ENCODE results near the gene PLEKHD1.
"Not testable (repeated sequence)": the region's sequence is repeated elsewhere in the genome, so short reads cannot be mapped to it uniquely, and the experiment has no call there.

The PLEKHD1 gene

DNA sequence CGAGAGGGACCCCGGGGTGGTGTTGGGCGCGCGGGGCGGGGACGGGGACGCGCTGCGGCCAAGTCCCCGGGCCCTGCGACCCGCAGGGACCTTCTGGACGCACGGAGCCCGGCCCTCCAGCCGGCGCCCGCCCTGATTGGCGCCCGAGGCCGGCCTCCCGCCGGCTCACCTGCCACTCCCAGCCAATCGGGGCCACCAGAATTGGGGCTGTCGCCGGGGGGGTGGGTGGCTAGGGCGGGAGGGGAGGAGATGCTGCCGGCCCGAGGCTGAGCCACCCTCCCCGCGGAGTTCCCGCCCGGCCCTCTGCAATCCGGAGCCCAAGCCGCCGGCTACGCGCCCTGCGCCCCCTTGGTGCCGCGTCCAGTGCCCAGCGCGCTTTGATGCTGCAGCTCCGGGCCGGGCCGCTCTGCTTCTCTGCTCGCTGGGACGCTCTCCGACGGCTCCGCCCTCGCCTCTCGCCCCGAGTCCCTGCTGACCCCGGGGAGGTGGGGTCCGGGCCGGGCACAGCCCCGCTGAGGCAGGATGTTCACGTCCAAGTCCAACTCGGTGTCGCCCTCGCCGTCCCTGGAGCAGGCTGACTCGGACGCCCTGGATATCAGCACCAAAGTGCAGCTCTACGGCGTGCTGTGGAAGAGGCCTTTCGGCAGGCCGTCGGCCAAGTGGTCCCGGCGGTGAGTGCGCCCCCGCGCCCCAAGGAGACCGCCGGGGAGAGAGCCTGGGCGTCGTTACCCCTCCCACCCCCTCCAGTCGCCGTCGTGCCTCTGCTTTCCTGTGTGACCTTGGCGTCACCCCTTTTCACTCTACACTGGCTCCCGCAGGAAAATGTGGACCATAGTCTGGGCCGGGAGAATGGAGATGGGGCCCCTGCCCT, at the start of gene PLEKHD1:
PLEKHD1 (plus strand) TSS at position 285 of the 871 bp plus-strand sequence; CDS start at position 523, 238 bp downstream.
- no peak for DNase-seq

DNA sequence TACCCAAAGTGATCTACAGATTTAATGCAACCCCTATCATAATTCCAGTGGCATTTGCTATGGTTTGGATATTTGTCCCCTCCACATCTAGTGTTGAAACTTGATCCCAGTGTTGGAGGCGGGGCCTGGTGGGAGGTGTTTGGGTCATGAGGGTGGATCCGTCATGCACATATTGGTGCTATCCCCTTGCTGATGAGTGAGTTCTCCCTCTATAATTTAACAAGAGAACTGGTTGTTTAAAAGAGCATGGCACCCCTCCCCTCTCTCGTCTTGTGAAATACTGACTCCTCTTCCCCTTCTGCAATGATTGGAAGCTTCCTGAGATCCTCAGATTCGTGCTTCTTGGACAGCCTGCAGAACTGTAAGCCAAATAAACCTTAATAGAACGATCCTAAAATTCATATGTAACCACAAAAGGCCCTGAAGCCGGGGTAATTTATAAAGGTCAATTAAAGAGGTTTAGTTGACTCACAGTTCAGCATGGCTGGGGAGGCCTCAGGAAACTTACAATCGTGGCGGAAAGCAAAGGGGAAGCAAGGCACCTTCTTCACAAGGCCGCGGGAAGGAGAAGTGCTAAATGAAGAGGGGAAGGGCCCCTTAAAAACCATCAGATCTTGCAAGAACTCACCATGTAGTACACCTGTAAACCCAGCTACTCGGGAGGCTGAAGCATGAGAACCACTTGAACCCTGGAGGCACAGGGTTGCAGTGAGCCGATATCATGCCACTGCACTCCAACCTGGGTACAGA, 44.8 kb upstream of the PLEKHD1 start:
- no peak for DNase-seq

DNA sequence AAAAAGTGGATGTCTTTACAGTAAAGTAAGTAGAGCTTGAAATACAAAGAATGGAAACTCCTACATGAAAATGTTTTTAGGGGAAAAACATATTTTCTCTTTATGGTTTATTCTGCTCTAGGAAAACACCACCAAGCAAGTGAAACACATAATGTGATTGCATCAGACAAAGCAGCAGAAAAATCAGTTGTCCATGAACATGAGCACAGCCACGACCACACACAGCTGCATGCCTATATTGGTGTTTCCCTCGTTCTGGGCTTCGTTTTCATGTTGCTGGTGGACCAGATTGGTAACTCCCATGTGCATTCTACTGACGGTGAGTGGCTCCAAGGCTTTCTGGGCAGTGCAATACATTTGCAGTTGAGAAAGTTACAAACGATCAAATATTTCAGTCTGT, 42.6 kb upstream of the PLEKHD1 start:
- no peak for DNase-seq

DNA sequence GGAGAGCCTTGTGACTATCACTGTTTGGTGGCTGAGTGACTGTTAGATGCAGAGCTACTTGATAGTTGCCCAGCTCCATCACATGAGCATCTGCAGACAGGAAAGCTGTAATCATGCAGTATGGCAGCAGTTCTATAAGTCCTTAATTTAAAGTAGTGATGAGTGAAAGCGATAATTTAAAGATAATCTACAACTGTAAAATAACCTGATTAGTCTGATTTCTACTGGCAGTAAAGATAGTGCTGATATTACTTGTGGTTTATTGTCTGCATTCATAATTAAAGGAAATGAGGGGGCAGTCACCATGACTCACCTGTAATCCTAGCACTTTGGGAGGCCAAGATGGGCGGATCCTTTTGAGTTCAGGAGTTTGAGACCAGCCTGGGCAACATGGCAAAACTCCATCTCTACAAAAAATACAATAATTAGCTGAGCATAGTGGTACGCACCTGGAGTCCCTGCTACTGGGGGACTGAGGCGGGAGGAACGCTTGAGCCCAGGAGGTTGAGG, 41.2 kb upstream of the PLEKHD1 start:
- DNase-seq = no peak

DNA sequence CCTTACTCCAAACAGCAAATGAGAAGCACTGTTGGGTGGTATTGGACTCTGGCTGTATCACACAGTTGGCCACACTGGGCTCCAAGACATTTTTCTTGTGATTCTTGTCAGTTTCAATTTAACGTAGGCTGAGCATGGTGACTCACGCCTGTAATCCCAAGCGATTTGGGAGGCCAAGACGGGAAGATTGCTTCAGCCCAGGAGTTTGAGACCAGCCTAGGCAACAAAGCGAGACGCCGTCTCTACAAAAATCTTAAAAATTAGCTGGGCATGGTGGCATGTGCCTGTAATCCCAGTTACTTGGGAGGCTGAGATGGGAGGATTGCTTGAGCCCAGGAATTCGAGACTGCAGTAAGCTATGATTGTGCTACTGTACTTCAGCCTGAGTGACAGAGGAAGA, 35.3 kb upstream of the PLEKHD1 start:
- no peak for DNase-seq

DNA sequence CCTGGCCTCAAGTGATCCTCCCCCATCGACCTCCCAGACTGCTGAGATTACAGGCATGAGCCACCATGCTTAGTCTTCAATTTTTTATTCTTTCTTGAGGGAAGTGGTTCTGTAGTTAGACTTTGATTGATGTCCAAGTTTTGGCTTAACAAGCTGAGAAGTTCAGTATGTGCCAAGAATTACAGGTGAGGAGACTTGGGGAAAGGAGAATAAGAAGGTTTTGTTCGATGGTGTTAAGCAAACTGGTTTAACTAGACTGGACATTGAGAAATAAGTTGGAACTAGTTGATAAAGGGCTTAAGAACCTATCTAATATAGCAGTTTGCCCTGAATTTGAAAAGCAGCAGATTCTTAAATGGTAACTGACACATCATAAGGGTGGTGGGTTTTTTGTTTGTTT, 32.6 kb upstream of the PLEKHD1 start:
- no peak for DNase-seq

DNA sequence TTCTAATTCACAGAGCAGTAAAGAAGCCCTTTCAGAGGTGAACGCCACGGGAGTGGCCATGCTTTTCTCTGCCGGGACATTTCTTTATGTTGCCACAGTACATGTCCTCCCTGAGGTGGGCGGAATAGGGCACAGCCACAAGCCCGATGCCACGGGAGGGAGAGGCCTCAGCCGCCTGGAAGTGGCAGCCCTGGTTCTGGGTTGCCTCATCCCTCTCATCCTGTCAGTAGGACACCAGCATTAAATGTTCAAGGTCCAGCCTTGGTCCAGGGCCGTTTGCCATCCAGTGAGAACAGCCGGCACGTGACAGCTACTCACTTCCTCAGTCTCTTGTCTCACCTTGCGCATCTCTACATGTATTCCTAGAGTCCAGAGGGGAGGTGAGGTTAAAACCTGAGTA, 26.2 kb upstream of the PLEKHD1 start:
- DNase-seq = no peak

DNA sequence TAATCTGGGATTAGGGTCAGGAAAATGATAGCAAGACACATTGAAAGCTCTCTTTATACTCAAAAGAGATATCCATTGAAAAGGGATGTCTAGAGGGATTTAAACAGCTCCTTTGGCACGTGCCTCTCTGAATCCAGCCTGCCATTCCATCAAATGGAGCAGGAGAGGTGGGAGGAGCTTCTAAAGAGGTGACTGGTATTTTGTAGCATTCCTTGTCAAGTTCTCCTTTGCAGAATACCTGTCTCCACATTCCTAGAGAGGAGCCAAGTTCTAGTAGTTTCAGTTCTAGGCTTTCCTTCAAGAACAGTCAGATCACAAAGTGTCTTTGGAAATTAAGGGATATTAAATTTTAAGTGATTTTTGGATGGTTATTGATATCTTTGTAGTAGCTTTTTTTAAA, 25.4 kb upstream of the PLEKHD1 start:
- DNase-seq = no peak

DNA sequence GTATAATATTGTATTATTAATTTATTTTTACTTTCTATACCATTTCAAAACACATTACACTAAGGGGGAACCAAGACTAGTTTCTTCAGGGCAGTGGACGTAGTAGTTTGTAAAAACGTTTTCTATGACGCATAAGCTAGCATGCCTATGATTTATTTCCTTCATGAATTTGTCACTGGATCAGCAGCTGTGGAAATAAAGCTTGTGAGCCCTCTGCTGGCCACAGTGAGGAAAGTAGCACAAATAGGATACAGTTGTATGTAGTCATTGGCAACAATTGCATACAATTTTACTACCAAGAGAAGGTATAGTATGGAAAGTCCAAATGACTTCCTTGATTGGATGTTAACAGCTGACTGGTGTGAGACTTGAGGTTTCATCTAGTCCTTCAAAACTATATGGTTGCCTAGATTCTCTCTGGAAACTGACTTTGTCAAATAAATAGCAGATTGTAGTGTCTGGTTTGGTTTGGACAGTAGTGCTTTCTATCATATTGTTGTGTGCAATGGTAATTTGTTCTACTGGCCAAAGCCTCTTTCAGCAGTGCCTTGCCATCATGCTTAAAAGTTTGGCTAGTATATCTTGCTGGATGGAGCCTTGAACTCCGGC, 24.3 kb upstream of the PLEKHD1 start:
- peak; percentile 10 for DNase-seq

DNA sequence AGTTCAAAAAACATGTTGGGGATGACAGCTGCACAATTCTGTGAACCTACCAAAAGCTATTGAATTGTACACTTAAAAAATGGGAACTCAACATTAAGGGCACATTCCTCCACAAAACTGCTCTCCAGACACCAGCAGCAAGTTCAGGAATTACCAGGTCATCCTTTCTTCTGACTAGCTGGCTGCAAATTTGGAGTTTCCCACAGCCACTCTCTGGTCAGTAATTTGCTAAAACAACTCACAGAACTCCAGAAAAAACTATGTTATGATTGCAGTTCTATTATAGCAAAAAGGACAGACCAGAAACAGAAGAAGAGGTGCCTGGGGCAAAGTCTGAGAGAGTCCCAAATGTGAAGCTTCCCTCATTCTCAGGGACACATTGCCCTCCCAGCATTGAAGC, 20.1 kb upstream of the PLEKHD1 start:
- no peak for DNase-seq

DNA sequence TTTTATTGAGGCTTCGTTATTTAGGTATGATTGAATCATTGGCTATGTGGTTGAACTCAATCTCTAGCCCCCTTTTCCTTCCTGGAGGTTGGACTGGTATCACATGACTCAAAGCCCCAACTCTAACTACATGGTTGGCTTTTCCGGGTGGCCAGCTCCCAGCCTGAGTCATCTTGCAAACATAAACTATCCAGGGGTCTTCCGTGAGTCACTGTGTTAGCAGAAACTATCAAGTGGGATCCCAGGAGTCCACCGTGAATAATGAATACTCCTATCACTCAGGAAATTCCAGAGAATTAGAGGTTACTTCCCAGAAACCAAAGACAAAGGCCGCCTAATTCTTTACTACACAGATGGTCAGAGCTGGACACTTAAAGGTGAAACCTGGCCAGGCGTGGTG, 19.7 kb upstream of the PLEKHD1 start:
- no peak for DNase-seq

DNA sequence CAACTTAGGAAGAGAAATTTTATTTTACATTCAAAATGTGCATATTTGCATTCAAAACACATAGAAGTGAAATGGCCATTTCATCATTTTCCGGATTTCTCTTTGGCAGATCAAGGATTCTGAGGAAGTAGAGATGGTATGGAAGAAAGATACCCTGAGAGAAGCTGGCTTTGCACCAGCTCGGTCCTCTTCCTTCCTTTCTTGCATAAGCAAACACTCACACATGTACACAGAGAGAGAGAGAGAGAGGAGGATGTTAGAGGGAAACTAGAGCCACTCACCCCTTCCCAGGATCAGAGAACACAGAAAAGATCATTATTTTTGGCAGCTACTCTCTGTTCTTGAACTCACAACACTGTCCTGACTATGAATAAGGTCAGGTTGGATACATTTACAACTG, 15.6 kb upstream of the PLEKHD1 start:
- DNase-seq = no peak

DNA sequence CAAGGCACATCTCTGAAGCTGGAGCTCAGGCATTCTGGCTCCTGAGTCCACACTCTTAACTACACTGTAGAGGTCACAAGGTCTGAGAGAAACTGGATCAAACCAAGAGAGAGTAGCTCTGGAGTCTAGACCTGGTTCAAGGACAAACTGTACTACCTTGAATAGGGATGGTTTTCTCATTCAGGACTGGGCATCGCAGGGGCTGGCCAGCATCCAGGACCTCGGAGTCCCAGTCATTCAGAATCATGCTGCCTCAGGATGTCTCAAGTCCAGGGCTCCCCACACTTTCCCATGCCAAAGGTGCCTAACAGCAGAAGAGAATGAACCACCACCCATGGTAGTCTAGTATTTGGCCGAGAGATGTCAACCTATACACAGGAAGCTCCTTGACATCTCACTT, 13.1 kb upstream of the PLEKHD1 start:
- no peak for DNase-seq

DNA sequence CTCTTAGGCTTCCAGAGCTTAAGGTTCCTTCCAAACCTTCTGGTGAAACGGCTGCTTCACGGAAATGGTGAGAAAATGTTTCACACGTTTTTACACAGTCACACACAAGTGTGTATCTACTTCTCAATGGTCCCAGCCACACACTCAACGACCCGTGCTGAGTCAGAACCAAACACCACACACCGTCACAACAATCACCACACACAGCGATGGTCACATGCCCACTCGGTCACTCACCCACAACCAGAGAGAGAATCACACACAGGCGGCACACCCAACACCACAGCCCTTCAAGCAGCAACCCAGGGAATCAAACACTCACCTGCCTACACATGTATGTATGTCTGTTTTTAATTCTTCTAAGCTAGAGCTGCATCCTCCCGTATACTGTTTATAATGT, 12.6 kb upstream of the PLEKHD1 start:
- DNase-seq = no peak

DNA sequence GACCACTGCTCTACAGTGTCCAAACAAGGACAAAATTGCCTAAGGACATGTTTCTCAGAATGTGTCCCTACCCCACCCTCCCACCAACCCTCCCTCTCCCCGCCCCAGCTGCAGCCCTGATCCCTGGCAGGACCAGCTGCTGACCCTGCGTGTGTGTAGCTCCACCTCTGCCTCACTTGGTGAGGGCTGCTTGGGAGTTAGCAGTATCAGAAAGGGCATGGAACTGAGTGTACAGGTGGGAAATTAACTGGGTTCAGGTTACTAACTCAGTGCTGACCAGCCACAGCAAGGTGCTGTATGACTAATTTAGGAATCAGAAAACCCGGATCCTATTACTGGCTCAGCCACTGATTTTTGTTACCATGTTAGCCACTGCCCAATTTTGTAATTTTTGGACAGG, 11.3 kb upstream of the PLEKHD1 start:
- DNase-seq = no peak

DNA sequence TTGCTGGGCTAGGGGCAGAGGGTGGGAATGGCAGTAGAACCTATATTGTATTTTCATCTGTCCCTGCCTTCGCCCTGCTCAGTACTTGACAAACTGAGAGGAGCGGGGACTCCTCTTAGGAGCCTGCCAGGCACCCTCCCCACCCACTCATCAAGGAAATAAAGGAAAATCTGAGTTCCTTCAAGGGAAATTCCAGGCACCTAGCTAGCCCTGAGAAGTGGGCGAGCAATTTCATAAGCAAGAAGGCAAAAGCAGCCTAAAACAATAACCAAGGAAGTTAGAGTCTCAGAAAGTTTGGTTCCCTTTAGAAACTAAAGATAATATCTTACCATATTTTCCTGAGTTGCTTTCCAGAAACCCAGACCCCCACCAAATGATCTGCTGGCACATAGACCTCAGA, 10.6 kb upstream of the PLEKHD1 start:
- no peak for DNase-seq

DNA sequence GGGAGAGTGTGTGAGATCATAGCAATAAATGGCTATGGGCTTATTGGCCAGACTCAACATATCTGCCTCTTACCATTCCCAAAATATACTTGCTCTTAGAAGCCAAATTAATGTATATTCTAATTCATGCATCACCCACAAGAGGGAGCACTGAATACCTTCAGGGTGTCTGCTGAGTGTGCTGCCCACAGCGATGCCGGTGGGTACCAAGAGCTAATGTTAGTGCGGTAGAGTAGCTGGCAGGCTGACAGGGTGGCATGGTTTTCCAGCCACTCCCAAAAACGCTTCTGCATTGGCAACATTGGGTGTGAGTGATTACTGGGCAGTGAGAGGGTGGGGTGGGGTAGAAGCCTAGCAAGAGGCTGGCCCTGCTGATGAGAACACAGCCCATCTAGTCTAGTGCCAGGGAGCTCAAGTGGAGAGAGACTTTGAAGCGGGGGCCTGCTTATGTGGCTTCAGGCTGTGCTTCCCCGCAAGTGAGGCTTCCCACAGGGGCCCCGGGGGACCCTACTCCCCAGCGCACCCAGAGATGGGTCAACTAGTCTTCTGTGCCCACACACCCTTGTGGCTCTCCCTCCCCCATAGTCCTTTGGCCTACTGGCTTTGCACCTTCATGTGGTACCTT, 9.2 kb upstream of the PLEKHD1 start:
- DNase-seq = no peak

DNA sequence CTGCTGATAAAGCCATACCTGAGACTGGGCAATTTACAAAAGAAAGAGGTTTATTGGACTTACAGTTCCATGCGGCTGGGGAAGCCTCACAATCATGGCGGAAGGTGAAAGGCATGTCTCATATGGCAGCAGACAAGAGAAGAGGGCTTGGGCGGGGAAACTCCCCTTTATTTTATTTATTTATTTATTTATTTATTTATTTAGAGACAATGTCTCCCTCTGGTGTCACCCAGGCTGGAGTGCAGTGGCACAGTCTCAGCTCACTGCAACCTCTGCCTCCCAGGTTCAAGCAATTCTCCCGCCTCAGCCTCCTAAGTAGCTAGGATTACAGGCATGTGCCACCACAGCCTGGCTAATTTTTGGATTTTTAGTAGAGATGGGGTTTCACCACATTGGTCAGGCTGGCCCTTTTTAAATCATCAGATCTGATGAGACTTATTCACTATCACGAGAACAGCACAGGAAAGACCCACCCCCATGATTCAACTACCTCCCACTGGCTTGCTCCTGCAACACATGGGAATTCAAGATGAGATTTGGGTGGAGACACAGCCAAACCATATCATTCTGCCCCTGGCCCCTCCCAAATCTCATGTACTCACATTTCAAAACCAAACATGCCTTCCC, 7.6 kb upstream of the PLEKHD1 start:
- DNase-seq = not testable (repeated sequence)

DNA sequence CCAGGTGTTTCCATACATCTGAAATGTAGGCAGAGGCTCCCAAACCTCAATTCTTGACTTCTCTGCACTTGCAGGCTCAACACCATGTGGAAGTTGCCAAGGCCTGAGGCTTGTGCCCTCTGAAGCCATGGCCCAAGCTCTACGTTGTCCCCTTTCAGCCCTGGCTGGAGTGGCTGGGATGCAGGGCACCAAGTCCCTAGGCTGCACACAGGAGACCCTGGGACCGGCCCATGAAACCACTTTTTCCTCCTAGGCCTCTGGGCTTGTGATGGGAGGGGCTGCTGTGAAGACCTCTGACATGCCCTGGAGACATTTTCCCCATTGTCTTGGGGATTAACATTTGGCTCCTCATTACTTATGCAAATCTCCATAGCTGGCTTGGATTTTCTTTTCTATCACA, 6.5 kb upstream of the PLEKHD1 start:
- not testable (repeated sequence) for DNase-seq

DNA sequence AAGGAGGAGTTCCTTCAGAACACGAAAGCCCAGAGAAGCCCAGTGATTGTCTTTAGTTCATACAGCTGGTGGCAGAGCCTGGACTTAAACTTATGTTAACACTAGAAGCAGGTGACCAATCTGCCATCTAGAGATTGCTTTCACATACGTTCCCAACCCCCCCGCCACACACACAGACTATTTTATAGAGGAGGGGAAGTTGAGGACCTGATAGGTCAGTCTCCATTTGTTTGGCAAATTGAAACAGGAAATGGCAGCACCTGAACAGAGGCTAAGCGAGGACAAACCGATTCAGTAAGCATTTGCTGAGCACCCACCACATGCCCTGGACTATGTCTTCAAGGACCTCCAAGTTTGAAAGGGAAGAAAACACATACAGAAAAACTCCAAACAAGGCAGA, 4.8 kb upstream of the PLEKHD1 start:
- no peak for DNase-seq

DNA sequence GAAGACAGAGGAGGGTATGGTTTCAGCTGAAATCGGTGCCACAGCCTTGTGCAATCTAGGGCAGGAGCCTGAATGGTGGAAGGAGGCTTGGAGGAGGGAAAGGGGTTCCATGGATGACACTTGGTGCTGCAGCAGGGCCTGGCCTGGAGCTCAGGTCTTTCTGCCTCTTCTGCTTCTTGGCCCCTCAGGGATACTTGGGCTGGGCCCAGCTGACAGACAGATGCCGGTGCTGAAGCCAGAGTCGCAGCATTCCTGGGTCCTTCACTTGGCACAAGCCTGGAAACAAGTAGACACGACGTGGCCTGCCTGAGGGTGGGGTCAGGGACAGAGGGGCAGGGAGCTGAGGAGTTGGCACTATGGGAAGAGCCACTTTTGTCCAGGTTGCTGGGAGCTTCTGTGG, 4.4 kb upstream of the PLEKHD1 start:
- no peak for DNase-seq

DNA sequence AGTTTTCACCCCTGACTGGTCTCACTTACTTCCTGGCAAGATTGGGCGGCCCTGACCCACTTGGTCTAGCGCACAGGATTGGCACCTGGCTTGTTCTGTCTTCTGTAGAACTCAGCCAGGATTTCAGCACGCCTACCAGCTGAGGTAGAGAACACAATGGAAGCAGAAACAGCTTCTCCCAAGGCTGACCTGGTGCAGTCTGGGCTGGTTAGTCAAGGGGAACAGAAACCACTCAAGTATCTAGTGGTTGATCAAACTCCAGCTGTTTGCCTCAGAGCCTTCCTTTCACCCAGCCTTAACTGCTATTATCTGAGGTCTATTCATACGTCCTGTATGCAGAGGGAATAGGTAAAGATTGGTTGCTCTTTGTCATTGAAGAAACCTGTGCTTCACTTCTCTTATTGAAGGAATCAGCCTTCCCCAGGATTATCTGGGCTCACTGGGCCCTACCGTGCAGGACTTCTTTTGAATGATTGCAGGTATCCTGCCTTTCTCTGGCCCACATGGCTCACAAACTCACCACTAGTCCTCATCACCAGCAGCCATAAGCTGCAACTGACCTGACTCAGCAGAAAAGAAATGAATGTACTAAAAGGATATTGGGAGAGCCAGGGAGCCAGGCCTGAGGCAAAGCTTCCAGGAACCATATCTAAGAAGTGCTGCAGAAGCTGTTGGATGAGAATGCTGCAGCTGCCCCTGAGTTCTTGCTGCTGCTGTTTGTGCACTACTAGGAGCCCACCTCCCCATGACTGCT, 2.5 kb upstream of the PLEKHD1 start:
- no peak for DNase-seq

All from activated effector memory CD4-positive, alpha-beta T cell treated with Interleukin-2 at 50 U/mL for 16 hours (primary cell).